NCI-H2196 treated with DMSO at 0.1 percent for 48 hours (cell line): ENCODE data around the gene ZNF580.

Experiments used
- DNase-seq: peaks from one replicate; lab custom pipeline; 2025; ENCODE audit not compliant: unreplicated experiment; lab: John Stamatoyannopoulos, UW

Gene ZNF580

GRCh38 chr19:55675661-55676354 lies 35.0 kb downstream of the ZNF580 start:
- no peak for DNase-seq

GRCh38 chr19:55676383-55676782 lies 35.6 kb downstream of the ZNF580 start:
- DNase-seq: no peak

- DNase-seq: no peak
Observed at GRCh38 chr19:55676889-55677505, 36.2 kb downstream of the ZNF580 start.

GRCh38 chr19:55677572-55678028 lies 36.8 kb downstream of the ZNF580 start:
- DNase-seq: no peak

GRCh38 chr19:55678121-55678671 lies 37.4 kb downstream of the ZNF580 start:
- no peak for DNase-seq

- no peak for DNase-seq
Observed at GRCh38 chr19:55679343-55680257, 38.8 kb downstream of the ZNF580 start.

- DNase-seq: no peak
Observed at GRCh38 chr19:55680339-55681130, 39.7 kb downstream of the ZNF580 start.

- no peak for DNase-seq
Observed at GRCh38 chr19:55681131-55682092, 40.6 kb downstream of the ZNF580 start.

- peak; percentile 56 for DNase-seq
Observed at GRCh38 chr19:55683449-55684261, 42.9 kb downstream of the ZNF580 start.

GRCh38 chr19:55684946-55685681 lies 44.3 kb downstream of the ZNF580 start:
- DNase-seq: no peak

- DNase-seq: no peak
Observed at GRCh38 chr19:55685776-55686175, 45.0 kb downstream of the ZNF580 start.

GRCh38 chr19:55686311-55687050 lies 45.7 kb downstream of the ZNF580 start:
- no peak for DNase-seq

- DNase-seq: no peak
Observed at GRCh38 chr19:55687281-55688201, 46.7 kb downstream of the ZNF580 start.

GRCh38 chr19:55688422-55689218 lies 47.8 kb downstream of the ZNF580 start:
- DNase-seq: peak; percentile 70

- DNase-seq: no peak
Observed at GRCh38 chr19:55689411-55690108, 48.8 kb downstream of the ZNF580 start.
